ENCODE results near the gene FHL2. TPM values are rescaled to one million over a fixed set of nuclear protein-coding genes. Genes with fewer than 3 reads are reported as not detected.
"Not testable (repeated sequence)": the region's sequence is repeated elsewhere in the genome, so short reads cannot be mapped to it uniquely, and the experiment has no call there.

Gene FHL2, protein sequence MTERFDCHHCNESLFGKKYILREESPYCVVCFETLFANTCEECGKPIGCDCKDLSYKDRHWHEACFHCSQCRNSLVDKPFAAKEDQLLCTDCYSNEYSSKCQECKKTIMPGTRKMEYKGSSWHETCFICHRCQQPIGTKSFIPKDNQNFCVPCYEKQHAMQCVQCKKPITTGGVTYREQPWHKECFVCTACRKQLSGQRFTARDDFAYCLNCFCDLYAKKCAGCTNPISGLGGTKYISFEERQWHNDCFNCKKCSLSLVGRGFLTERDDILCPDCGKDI
- total RNA-seq, result 120 TPM

DNA sequence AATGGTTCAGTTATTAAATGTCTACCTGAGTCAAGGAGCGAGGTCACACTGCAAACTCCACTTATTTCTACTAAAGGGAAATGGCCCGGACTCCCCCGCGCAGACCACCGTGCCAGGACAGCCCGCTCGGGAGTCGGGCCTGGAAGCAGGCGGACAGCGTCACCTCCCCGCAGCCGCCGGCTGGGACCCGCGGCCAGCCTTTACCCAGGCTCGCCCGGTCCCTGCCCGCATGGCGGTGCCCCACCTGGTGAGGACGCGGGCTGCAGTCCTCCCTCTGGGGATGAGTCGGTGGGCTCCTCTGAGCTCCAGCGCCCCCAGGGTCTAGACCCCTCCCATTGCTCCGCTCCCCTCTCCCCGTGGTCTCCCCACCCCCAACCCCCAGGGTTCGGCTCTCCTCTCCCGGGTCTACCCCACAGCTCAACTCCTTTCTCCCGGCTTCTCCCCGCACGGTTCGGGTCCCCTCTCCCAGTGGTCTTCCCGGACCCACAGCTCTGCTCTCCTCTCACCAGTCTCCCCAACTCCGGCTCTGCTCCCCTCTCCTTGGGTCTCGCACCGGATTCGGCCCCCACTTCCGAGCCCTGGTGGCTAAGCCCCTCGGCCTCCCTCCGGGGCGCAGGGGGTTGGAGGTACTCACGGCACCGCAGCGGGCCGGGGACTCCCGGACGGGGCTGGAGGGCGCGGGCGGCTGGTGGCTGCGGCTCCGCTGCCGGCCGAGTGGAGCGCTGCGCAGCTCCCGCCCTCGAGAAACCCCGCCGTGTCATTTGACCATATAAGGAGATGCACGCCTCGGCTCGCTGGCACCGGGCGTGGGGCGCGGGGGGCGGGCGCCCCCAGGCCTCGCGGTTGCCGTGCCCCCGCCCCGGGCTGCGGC lies at the start of gene FHL2:
Gene FHL2, minus strand, starts transcription at position 716 of the 871 bp plus-strand sequence. CDS start 12,535 bp downstream, outside the sequence.
- DNase-seq (ENCODE audit: low spot score), result peak; percentile 82

DNA sequence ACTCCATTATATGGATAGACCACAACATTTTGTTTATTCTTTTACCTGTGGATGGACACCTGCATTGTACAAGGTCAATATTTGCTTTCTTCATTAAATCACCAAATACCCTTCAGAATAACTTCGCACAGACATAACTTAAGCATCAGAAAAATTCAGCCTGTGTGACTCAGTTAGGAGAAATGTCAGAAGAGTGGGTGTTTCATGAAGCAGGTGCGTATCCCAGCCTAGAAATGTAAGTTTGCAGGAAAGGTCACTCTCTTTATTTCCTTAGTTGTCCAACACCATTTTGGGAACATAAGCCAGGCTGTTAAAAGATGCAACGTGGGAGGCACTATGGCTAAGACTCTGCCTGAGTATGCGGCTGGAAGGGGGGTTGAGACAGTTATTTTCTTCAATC lies 48.6 kb upstream of the FHL2 start:
- no peak for DNase-seq (ENCODE audit: low spot score)

DNA sequence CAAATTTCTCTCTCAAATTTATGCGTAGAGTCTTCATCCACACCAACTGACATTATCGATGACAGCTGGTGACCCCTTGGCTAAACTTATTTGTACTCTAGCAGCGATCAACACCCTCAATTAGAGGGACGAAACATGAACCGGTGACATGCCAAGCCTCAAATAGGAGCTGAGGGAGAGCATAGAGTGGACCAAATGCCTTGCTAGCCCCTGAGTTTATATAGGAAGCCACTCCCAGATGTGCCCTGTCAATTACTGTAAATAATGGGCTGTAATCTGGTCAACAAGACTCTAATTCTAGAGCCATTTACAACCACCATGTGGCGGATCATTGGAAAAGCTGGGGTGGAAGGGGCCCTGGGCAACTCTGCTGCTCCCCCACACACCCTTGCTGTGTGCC lies 47.6 kb upstream of the FHL2 start:
- no peak for DNase-seq (ENCODE audit: low spot score)

DNA sequence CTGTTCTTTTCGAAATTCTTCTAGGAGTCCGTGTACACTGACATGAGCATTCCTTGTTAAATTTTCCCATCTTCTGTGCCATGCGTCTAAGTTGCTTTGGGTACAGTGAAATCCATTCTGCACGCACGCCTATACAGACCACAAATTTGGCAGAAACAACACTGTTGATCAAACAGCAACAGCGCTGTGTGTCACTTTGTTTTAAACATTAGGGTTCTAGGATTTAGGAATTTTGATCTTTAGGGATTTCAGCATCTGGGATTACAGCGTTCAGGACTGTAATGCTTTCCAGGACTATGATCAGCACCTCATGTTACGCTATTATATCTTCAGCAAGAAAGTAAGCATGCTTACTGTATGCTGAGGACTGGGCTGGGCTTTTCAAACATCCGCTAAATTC lies 47.1 kb upstream of the FHL2 start:
- DNase-seq (ENCODE audit: low spot score), result no peak

DNA sequence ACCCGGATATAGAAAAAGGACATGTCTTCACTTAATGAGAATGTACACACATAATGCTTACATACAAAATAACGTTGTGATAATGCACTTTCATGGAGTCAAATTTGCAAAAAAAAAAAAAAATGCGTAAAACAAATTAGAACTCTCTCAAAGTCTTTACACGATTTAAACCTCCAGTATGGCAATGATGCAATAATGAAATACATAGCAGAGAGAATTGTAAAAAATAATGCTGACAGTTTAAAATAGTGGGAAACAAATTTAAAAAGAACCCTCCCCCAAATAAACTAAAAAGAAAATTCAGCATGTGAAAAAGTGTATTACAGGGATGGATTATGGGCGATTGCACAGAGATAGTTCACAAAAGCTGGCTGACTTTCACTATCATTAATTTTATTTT lies 46.6 kb upstream of the FHL2 start:
- no peak for DNase-seq (ENCODE audit: low spot score)

DNA sequence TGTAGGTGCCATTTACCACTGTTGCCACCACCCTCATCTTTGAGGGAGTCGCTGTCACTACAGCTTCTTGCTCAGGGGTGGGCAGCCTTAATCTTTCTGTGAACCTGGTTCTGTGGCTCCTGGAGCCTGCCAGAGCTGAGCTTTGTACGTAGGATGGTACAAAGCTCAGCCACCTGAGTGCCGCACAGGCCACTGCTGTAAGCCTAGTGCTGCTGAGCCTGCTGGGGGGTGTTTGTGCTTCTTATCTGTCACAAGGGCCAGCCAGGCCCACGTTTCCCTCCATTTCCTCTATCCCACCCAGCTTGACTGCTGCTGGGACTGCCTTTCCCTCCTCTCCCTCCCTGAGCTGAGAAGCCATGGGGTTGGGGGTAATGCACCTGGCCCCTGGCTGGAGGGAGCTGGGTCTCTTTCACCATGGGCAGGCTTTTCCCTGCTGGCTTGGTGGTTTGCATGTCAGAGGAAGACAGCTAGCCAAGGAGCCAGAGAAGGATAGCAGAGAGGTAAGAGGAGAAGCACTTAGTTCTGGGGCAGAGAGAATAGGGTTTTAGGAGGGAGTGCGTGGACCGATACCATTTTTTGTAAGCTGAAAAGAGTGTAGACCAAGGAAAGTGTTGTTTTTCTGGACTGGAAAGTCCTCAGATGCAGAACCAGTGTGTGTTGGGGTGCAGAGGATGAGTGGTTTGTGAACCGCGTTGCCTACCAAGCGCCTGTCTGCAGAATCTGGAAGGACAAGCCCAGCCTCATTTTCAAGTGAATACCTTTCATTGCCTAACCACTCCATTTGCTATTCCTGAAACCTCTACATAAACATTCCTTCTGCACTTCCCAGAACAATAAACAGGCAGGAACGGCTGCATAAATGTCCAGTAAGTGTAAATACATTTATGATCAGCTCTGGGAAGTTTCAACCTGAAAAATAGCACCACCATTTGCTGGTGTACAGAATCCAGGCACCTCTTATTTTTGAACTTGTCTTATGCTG lies 45.1 kb upstream of the FHL2 start:
- DNase-seq (ENCODE audit: low spot score), result no peak

DNA sequence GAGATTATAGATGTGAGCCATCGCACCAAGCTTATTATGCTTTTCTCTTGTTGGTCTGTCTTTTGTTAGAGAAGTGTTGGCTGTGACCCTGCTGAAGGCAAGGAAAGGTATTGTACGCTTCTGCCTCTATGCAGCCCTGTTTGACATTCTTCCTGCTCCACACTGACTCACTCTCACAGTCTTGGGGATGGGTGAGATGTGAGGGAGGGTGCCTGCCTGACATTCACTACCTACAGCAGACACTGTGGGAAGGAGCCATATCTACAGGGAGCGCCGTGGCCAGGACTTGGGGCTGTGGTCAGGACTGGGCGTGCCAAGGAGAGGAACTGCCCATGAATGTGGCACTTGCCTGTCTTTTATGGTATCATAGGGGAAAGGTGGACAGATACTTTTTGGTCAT lies 43.9 kb upstream of the FHL2 start:
- no peak for DNase-seq (ENCODE audit: low spot score)

DNA sequence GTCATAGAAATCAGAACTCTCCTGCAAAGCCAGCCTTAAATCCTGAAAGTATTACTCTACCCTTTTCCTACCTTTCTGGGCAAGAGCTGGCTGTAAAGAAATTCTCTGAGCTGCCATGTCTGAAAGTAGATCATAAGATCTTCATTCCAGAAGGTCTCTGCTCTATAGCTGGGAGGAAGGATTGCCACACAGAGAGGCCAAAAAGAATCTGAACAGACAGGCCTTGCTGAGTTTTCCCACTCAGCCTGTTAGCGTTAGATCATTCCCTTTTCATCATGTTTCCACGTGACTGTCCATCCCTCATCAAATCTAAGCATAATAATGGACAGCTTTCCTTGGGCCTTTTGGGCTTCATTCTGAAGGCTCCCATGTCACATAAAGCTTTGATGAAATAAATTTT lies 43.2 kb upstream of the FHL2 start:
- DNase-seq (ENCODE audit: low spot score), result no peak

DNA sequence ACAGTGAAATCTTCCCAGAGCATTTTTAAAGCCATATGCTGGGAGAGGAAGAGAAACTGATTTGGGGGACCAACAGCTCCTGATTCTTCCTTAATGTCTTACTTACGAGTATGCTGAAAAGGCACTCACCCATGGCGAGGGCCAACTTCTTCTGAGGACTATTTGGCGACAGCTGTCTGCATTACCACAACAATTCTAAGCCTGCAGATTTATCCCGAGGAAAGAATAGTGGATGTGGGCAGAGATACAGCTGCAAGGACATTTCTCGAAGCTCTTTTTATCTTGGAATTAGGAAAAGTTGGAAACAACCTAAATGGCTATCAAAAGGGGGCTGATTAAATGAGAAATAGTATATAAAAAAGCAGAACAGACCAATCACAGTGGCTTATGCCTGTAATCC lies 40.3 kb upstream of the FHL2 start:
- no peak for DNase-seq (ENCODE audit: low spot score)

DNA sequence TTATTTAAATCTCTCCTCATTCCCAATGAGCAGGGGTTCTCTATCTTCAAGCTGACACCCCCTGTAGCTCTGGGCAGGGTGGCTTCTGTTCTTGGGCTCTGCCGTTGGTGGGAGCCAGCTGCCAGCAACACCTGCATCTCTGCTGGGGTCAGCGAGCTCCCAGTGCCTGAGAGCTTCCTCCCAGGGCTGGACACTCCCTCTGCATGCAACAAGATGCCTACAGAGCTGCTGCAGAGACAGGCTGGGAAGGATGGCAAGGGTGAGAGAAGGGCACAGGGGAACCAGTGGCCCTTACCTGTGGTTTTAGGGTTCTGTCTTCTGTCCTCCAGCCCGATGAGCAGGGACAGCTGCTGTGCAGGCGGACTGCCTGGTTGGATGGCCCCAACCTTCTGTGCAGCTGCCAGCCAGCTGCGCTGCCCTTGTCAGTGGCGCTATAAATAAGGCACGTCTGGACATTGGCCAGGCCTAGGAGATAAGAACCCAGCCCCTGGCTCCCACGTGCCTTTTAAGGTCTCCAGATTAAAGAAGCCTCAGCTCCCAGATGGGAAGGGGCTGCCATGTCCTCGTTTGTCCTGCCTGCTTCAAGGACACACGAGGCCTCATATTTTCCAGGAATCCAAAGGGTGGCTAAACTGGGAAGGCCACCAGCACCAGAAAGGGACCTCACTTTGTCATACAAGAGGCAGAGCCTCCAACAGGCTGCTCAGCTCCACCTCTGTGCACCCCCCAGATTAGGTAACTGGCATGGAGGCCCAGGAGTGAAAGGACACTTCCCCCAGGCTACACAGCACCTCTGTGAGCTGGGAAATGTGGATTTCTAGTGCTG lies 39.5 kb upstream of the FHL2 start:
- peak; percentile 58 for DNase-seq (ENCODE audit: low spot score)

DNA sequence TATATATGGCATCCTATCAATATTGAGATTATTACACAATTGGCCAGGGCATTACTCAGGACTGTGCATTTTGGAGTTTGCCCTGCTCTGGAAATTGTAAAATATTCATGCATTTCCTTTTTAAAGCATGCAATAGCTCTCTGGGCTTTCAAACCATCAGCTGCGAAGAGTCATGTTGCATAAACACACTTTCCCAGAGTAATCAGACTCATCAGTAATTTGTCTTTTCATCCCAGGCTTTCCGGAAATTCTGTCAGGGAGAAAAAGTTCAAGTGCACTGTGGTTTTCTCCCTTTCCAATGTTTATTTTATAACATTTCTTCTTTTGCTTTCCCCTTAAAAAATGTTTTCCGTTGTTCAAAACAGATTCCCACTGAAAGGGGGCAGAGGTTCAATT lies 38.9 kb upstream of the FHL2 start:
- no peak for DNase-seq (ENCODE audit: low spot score)

DNA sequence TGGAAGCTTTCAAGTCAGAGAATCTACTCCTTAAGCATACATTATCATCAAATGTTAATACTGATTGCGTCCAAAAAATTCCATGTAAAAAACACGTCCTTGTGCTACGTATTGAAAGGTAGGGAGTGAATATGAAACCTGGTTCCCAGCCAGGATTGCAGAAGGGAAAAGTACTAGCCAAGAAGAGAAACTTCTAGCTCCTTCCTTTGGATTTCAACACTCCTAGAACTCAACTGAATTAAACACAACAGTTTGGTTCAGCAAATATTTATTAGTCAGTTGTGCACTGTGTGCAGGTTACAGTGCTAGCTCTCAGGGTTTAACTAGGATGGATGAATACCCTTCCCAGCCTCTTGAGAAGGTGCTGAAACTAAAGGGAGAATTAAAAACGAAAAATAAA lies 33.9 kb upstream of the FHL2 start:
- no peak for DNase-seq (ENCODE audit: low spot score)

DNA sequence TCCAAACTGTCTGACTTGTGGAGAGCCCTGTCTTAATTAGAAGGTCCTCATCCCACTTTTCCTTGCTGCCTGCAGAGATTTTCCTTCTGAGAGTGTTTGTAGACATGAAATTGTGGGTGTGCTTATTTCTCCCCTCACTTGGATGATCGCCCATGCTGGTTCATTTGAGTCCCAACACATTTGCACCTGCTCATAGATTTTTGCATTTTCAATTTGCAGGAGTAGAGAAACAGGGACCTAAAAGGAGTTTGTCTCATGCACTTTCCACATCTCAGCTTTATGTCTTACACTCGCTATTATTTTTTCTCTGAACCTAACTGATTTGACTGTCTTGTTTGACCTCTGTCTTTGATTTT lies 33.2 kb upstream of the FHL2 start:
- DNase-seq (ENCODE audit: low spot score), result no peak

DNA sequence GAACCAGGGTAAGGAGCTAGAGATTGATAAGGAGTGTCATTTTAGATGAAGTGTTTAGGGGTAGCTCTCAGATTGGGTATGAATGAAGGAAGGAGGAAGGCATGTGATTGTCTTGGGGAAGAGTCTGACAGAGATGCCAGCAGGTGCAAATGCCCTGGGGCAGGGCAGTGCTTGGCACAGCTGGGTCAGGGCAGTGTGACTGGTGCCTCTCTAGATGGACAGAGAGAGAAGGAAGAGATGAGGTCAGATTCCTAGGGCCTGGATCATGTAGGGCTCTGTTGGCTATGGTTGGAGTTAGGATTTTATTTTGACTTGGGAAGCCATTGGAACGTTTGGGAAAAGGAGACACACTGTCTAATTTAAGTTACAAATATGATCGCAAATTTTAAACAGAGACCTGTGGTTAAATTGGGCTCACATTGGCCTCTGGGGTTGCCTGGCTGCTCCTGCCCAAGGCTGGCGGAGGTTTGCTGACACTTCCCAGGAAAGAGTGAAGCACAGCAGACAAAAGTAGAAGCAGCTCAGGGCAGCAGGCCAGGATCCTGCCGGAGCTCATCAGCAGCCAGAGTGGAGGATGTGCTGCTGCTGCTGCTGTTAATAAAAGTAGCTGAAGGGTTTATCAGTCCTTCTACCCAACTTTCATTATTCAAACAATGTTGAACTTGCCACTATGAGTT lies 32.7 kb upstream of the FHL2 start:
- no peak for DNase-seq (ENCODE audit: low spot score)

DNA sequence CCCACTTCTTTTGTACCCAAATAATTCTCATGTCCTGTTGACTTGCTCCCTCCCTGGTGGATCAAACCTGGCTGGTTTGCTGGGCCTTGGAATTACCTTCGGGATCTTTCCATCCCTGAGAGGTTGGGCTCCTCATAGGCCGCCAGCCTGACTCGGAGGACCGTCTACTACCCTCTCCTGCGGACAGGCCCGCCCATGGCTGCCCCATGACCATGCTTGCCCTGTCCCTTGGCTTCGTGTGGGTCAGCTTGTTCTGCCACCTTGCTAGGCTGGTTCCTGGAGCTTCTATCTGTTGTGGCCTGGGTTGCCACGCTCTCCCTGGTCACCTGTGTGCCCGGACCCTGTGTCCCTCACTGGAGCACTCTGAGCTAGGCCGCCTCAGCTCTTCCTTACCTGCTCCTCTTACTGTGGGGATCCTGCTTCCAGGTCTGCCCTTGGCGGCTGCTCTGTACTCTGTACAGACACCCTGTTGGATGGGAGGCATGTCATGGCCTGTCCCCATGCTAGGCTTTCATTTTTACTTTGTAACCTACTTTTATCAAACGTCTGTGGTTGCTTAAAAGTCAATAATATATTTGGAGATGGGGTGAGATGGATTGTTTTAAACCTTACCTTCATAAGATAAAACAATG lies 29.7 kb upstream of the FHL2 start:
- no peak for DNase-seq (ENCODE audit: low spot score)

DNA sequence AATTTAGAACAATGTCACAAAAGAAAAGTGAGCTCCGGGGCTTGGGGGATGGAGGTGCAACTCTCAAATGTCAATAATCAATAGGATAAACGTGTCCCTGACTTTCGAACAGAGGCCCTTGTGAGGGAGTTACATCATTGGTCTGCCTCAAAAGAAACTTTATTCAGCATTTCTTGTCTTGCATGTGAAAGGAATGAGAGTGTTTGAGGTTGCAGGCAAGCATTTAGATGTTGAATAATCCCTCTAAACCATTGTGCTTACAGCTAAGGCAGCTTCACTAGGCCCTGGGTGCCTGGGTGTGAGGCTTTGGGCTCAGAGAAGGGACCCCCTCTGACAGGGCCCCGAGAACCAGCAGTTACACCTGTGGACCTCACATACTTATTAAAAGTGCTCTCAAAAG lies 28.6 kb upstream of the FHL2 start:
- DNase-seq (ENCODE audit: low spot score), result no peak

DNA sequence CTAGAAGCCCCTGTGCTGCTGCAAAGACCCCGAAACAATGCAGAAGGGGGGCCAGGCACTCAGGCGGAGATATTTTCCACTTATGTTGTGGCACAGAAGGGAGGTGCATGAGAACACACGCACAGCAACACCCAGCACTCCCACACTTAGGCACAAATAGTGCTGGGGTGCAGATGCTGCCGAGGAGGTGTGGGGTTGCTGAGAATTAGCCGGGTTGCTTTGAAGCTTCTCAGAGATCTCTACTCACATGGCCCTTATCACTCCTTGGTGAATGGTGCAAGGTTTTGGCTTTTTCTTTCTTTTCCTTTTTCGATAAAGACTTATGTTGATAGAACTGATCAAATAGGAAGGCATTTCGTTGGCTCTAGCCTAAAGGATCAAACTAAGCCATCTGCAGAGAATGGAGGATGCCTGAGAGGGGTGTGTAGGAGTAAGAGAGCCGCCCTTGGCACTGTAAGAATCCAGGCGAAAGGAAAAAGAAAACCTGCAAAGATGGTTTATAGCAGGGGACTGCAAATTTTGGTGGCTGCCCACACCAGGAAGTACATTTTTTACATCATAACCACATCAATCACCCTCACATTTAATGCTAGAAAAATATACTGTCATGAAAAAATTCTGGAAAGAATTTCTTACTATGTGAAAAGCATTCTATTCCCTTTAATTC lies 27.9 kb upstream of the FHL2 start:
- DNase-seq (ENCODE audit: low spot score), result no peak

DNA sequence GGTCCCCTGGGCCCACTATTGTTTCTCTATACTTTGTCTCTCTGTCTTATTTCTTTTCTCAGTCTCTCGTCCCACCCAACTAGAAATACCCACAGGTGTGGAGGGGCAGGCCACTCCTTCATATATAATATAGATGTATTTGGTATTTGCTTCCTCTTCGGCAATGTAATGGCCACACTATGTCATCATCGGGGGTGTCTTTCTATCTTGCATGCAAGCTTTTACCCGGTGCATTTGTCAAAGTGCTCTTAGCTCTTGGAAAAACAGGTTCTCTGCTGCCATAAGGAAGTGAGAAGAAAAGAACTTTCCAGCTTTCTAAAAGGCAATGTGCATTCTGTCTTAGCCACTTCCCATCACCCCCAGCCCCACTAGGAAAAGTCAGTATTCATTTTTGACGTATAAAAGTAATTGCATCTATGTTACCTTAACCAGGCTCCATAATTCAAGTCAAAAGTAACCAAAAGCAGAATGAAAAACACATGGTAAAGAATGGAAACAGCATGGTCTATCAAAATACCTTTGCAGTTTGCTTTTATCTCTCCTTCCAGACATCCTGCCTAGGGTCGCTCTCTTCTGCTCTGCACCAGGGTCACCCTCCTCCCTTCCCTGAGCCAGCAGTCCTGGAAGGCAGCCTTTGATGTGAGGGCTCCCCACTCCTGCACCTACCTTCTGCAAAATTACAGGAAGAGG lies 27.2 kb upstream of the FHL2 start:
- DNase-seq (ENCODE audit: low spot score), result no peak

DNA sequence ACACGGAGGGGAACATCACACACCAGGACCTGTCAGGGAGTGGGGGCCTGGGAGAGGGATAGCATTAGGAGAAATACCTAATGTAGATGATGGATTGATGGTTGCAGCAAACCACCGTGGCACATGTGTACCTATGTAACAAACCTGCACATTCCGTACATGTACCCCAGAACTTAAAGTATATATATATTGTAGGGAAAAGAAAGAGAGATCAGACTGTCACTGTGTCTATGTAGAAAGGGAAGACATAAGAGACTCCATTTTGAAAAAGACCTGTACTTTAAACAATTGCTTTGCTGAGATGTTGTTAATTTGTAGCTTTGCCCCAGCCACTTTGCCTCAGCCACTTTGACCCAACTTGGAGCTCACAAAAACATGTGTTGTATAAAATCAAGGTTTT lies 26.0 kb upstream of the FHL2 start:
- DNase-seq (ENCODE audit: low spot score), result not testable (repeated sequence)
